K562 (cell line): Measurements from ENCODE around the gene URM1. TPM values are rescaled to one million over a fixed set of nuclear protein-coding genes. Genes with fewer than 3 reads are reported as not detected.
A peak's percentile ranks its signal among the peaks of the same experiment; 100 is the strongest.

Experiments
- ATAC-seq: fragments of 200-7000 bp; cut with Tn5 transposase; 3 replicates; pipeline ENCODE4 v1.9.1; 2020; ENCODE audit warnings: moderate library complexity
- BruUV-seq: library from RNA; stranded (reverse); fragments of 400-500 nt; replicated peaks from 2 replicates; lab custom pipeline; 2021; lab: Mats Ljungman, UMichigan
- CTCF ChIA-PET: fragments of 300-600 bp; formaldehyde crosslinking; extraction: SDS; loops from one replicate; lab custom pipeline; 2021; ENCODE audit warnings: low intra/inter-chr PET ratio; lab: Yijun Ruan, JAX
- POLR2A ChIA-PET: fragments of 300-600, 350-650 bp; sonication (Branson Sonifier 250); formaldehyde crosslinking; extraction: SDS; loops from one replicate; lab custom pipeline; 2021; ENCODE audit warnings: antibody characterized with exemption, inconsistent platforms; lab: Yijun Ruan, JAX
- DNase-seq, 4 experiments: peaks; one replicate each; pipeline versions ENCODE4 v3.0.0 to v3.0.0-alpha.2; 2011 to 2018; ENCODE audit warnings: low spot score in 3 of 4, mixed read lengths in 3 of 4; ENCODE audit errors: extremely low read depth in 1 of 4
- FAIRE-seq: peaks from 2 replicates; lab custom pipeline; 2011; peaks lifted over from hg19 to GRCh38; lab: Jason Lieb, UNC
- H2AFZ ChIP-seq: 2 replicates; pipeline ENCODE4 v1.6.0; 2011; ENCODE audit warnings: low read depth, low read length, control low read depth, inconsistent platforms
- H3K27ac ChIP-seq: fragments of 200-600 bp; 3 replicates; pipeline ENCODE4 v1.8.0; 2011; ENCODE audit warnings: low read depth, mild to moderate bottlenecking, control low read depth, inconsistent platforms, low read length, moderate library complexity, mixed read lengths; ENCODE audit errors: extremely low read depth
- H3K27me3 ChIP-seq, 2 experiments: fragments of 300-600 bp in 1 of 2; 2 replicates in 1 of 2; 3 replicates in 1 of 2; pipeline versions ENCODE4 v1.6.0 to v1.8.0; 2011; ENCODE audit warnings: inconsistent platforms in 2 of 2, low read length in 2 of 2, mild to moderate bottlenecking in 1 of 2, mixed read lengths in 1 of 2, moderate library complexity in 1 of 2; ENCODE audit not compliant: control insufficient read depth in 2 of 2, insufficient read depth in 2 of 2
- H3K36me3 ChIP-seq: fragments of 300-600 bp; 3 replicates; pipeline ENCODE4 v1.8.0; 2011; ENCODE audit warnings: mild to moderate bottlenecking, low read length, inconsistent platforms; ENCODE audit not compliant: control insufficient read depth, insufficient read depth
- H3K4me1 ChIP-seq, 2 experiments: fragments of 200-600 bp in 1 of 2; replicated peaks in 1 of 2; 2 replicates in 1 of 2; 3 replicates in 1 of 2; pipeline versions ENCODE4 v1.5.1 to v1.8.0; 2011; ENCODE audit warnings: inconsistent platforms in 2 of 2, low read length in 2 of 2, mild to moderate bottlenecking in 1 of 2, mixed read lengths in 1 of 2, moderate library complexity in 1 of 2; ENCODE audit not compliant: control insufficient read depth in 2 of 2, insufficient read depth in 2 of 2
- H3K4me2 ChIP-seq: 2 replicates; pipeline ENCODE4 v1.6.1; 2011; ENCODE audit warnings: low read length, control low read depth, inconsistent platforms, mixed read lengths; ENCODE audit not compliant: insufficient read depth
- H3K4me3 ChIP-seq: fragments of 200-600 bp; sonication (generic), shearing (Covaris generic); 2 replicates; pipeline ENCODE4 v1.5.1; 2016; ENCODE audit warnings: control low read depth, inconsistent platforms
- H3K79me2 ChIP-seq: fragments of 200-600 bp; 3 replicates; pipeline ENCODE4 v1.8.0; 2011; ENCODE audit warnings: low read length, inconsistent platforms; ENCODE audit not compliant: control insufficient read depth, insufficient read depth
- H3K9ac ChIP-seq, 2 experiments: 2 replicates each; pipeline versions ENCODE4 v1.6.0 to v1.6.1; 2011; ENCODE audit warnings: low read depth in 2 of 2, low read length in 2 of 2, control low read depth in 1 of 2, inconsistent platforms in 1 of 2, mild to moderate bottlenecking in 1 of 2, mixed read lengths in 1 of 2; ENCODE audit not compliant: insufficient read depth in 1 of 2
- H3K9me1 ChIP-seq: one replicate; pipeline ENCODE4 v1.6.0; 2011; ENCODE audit warnings: inconsistent platforms, mild to moderate bottlenecking, low read length, moderate library complexity; ENCODE audit not compliant: control insufficient read depth, insufficient read depth
- H3K9me3 ChIP-seq: replicated peaks from 2 replicates; pipeline ENCODE4 v1.5.1; 2011; ENCODE audit warnings: low read depth, low read length, inconsistent platforms; ENCODE audit not compliant: control insufficient read depth, insufficient read depth
- H4K20me1 ChIP-seq: replicated peaks from 2 replicates; pipeline ENCODE4 v1.6.1; 2011; ENCODE audit warnings: low read length, inconsistent platforms, mixed read lengths; ENCODE audit not compliant: control insufficient read depth, insufficient read depth
- CBX2 ChIP-seq: fragments of 200-600 bp; sonication (generic); IDR thresholded peaks from one replicate; pipeline ENCODE4 v1.6.1; 2012; ENCODE audit warnings: mild to moderate bottlenecking, low read length, inconsistent platforms; ENCODE audit not compliant: insufficient read depth, poor library complexity, severe bottlenecking
- CHD1 ChIP-seq: fragments of 200-600 bp; sonication (generic); IDR thresholded peaks from one replicate; pipeline ENCODE4 v1.6.1; 2012; ENCODE audit warnings: mild to moderate bottlenecking, moderate library complexity, low read length, inconsistent platforms
- CTBP1 ChIP-seq: fragments of 450-650 bp; IDR thresholded peaks from 2 replicates; pipeline ENCODE4 v1.6.1; 2016; ENCODE audit warnings: borderline replicate concordance
- EWSR1 ChIP-seq: fragments of 450-650 bp; IDR thresholded peaks from 2 replicates; pipeline ENCODE4 v1.6.1; 2018; ENCODE audit warnings: borderline replicate concordance, mild to moderate bottlenecking, low read depth, moderate library complexity; ENCODE audit not compliant: partially characterized antibody
- HDAC6 ChIP-seq: IDR thresholded peaks from 2 replicates; pipeline ENCODE4 v1.6.1; 2012; ENCODE audit warnings: low read depth, mild to moderate bottlenecking, control low read depth, inconsistent platforms, low read length, moderate library complexity
- HMGN3 ChIP-seq: IDR thresholded peaks from 2 replicates; pipeline ENCODE4 v1.6.1; 2011; ENCODE audit warnings: borderline replicate concordance, low read depth, mild to moderate bottlenecking, mixed read lengths, low read length; ENCODE audit not compliant: insufficient read length; ENCODE audit errors: extremely low read depth
- PHF20 ChIP-seq: fragments of 450-650 bp; IDR thresholded peaks from 2 replicates; pipeline ENCODE4 v1.6.1; 2018; ENCODE audit not compliant: partially characterized antibody
- RB1 ChIP-seq: fragments of 450-650 bp; IDR thresholded peaks from 2 replicates; pipeline ENCODE4 v1.6.1; 2017; ENCODE audit warnings: low read depth, mild to moderate bottlenecking
- SMARCA4 ChIP-seq: fragments of 450-650 bp; IDR thresholded peaks from 2 replicates; pipeline ENCODE4 v1.6.1; 2016
- SNIP1 ChIP-seq: fragments of 450-650 bp; IDR thresholded peaks from 2 replicates; pipeline ENCODE4 v1.7.1; 2017; ENCODE audit warnings: low read depth, mild to moderate bottlenecking
- TBP ChIP-seq: optimal IDR thresholded peaks from 2 replicates; pipeline ENCODE3; 2011; ENCODE audit warnings: low read depth, low read length, improper control_type of control experiment
- ZFX ChIP-seq: sonication (generic); formaldehyde crosslinking; IDR thresholded peaks from 2 replicates; pipeline ENCODE4 v1.8.0; 2022; ENCODE audit warnings: mild to moderate bottlenecking, missing genetic modification reagents, moderate library complexity
- WGBS: fragments of 100-300 bp; shearing (Covaris generic); methylation state at CpG from one replicate; pipeline ENCODE4 v1.1.6; 2016; ENCODE audit warnings: low coverage, mixed read lengths; ENCODE audit not compliant: insufficient coverage; ENCODE audit errors: missing lambda C conversion rate; 5-methylcytosine and 5-hydroxymethylcytosine counted together
- in situ Hi-C: fragments of 300-500 bp; cut with MboI; formaldehyde crosslinking; loops from 4 replicates; pipeline ENCODE4 v1.15.0; 2018; ENCODE audit warnings: inconsistent platforms, mixed read lengths
- intact Hi-C: fragments of 100-400 bp; cut with micrococcal nuclease; formaldehyde crosslinking; loops from 2 replicates; pipeline ENCODE4 v1.14.2; 2022
- polyA plus RNA-seq, 8 experiments: library from polyadenylated mRNA; depleted of rRNA in 4 of 8; stranded (reverse) in 5 of 8; unstranded in 3 of 8; fragments of >200 nt; fragmentation: Nextera tagmentation in 2 of 8; fragmentation: Illumina TruSeq in 1 of 8; extraction: Ambion mirVana in 2 of 8; extraction: Trizol in 1 of 8; gene quantifications; 2 replicates each; pipeline versions ENCODE4 v1.2.1 to v1.2.3, GENCODE V29; 2011 to 2014; ENCODE audit warnings: inconsistent platforms in 1 of 8, missing spikeins in 1 of 8
- total RNA-seq, 7 experiments: library from RNA; depleted of rRNA in 6 of 7; stranded (reverse); fragments of >200 nt in 6 of 7; fragmentation: Illumina TruSeq in 2 of 7; extraction: Trizol in 2 of 7; gene quantifications; 2 replicates each; pipeline versions ENCODE4 v1.2.1 to v1.2.3, GENCODE V29; 2011 to 2021; ENCODE audit warnings: low replicate concordance in 1 of 7
- TF ChIP-seq, protein P1 (sequence below): fragments of 200-800 bp; sonication (Bioruptor generic); IDR thresholded peaks from 2 replicates; pipeline ENCODE4 v1.6.1; 2017; ENCODE audit warnings: missing genetic modification characterization, missing compliant biosample characterization
- TF ChIP-seq, protein P2 (sequence below), 2 experiments: fragments of 450-650 bp; conservative IDR thresholded peaks; 2 replicates each; pipeline ENCODE4 v1.6.1; 2017; ENCODE audit warnings: mild to moderate bottlenecking in 2 of 2, moderate library complexity in 2 of 2
- TF ChIP-seq, protein P3 (sequence below), 2 experiments: IDR thresholded peaks; 2 replicates each; pipeline ENCODE4 v1.6.1; 2012; ENCODE audit warnings: improper control_type of control experiment in 2 of 2, low read depth in 2 of 2, low read length in 2 of 2, borderline replicate concordance in 1 of 2

The URM1 gene
- total and polyA plus RNA-seq, 9 of the 15 experiments (the other 6 are each of a cell fraction or from before 2014, with no cell fraction given): 10.1 to 88.9 (median 53.3) TPM

DNA sequence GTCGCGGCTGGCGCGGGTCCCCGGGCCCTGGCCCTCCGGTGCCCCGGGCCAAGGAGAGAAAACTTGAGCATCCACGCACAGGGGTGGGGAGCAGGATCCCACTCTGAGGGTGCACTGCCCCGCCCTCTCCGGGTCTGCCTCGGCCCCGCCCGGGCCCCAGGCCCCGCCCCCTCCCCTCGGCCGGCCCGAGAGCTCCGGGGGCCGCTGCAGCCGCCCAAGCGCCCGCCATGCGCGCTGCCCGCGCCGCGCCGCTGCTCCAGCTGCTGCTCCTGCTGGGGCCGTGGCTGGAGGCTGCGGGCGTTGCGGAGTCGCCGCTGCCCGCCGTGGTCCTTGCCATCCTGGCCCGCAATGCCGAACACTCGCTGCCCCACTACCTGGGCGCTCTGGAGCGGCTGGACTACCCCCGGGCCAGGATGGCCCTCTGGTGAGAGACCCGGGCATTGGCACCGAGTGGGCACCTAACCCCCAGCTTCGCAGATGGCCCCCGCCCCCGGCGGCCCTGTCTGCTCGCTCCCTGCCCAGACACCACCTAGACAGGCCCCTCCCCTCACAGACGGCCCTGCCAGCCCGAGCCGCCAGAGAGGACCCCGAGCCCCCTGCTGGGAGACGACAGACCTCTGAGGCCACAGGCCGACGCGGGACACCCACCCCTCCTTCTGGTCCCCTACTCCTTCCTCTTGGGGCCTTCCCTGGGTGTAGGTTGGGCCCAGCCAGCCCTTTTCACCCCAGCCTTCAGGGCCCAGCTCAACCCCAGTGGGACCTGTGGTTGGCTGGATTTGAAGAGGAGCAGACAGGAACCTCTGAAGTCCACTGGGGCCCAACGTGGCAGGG, 49.7 kb downstream of the URM1 start, which contains the start of gene CERCAM:
CERCAM (plus strand) TSS at position 207 of the 831 bp plus-strand sequence; CDS start at position 228, 21 bp downstream.
- Histone ChIP-seq H3K9me1 (no peaks in the 10 kb centered on the region), H3K27me3 (no peaks in the 10 kb centered on the region), H4K20me1 (no peaks in the 10 kb centered on the region), H3K4me2 (peak within 1 kb of the TSS; percentile 81), H3K79me2 (peaks cover 8% of the 10 kb centered on the region; the same call in 1 of the 3 replicates), H3K9me3 (no peaks in the 10 kb centered on the region), H2AFZ (peak within 1 kb of the TSS; percentile 99), H3K36me3 (peaks cover 6% of the 10 kb centered on the region; the same call in 1 of the 3 replicates), H3K4me1 (peaks cover 20 to 52% of the 10 kb centered on the region in 2 experiments; a peak in 4 of 5 replicates), H3K27ac (peak within 1 kb of the TSS; percentile 67), H3K4me3 (peak within 1 kb of the TSS; percentile 94), H3K9ac (peak within 1 kb of the TSS; percentile 74 to 98)
- ChIA-PET CTCF (no interaction called here), POLR2A (interaction anchor here (0.5 to 2.0 kb wide), 8 partner anchors 7 to 1042 kb away, joined by 3 to 12 read pairs (median 4); partner anchors contain the start of gene URM1)
- ATAC-seq (peak; percentile 91), FAIRE-seq (no peak), DNase-seq (peak; percentile 72 to 93 (median 90))
- no TSS peak for BruUV-seq
- in situ Hi-C loops: loop anchor here (10.0 kb wide), 1 partner anchor 294 kb away; no protein-coding TSS in a partner anchor
- 3% methylated on average over 22 of the region's 59 CpGs for WGBS
- intact Hi-C loops: no loop called here
- TF ChIP-seq ZFX (CRISPR knock-in tag) (peak; percentile 75), PHF20 (peak; percentile 26), SNIP1 (no peak), RB1 (peak; percentile 60; the same call in 1 of the 2 replicates), CTBP1 (0 out of 2 replicates have a peak, but pooled peaks have one; percentile 14), TBP (peak; percentile 20), HDAC6 (no peak), EWSR1 (no peak), HMGN3 (peak; percentile 51), SMARCA4 (no peak), CBX2 (no peak), CHD1 (no peak)
- TF ChIP-seq, protein P1, sequence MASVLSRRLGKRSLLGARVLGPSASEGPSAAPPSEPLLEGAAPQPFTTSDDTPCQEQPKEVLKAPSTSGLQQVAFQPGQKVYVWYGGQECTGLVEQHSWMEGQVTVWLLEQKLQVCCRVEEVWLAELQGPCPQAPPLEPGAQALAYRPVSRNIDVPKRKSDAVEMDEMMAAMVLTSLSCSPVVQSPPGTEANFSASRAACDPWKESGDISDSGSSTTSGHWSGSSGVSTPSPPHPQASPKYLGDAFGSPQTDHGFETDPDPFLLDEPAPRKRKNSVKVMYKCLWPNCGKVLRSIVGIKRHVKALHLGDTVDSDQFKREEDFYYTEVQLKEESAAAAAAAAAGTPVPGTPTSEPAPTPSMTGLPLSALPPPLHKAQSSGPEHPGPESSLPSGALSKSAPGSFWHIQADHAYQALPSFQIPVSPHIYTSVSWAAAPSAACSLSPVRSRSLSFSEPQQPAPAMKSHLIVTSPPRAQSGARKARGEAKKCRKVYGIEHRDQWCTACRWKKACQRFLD (CRISPR knock-in tag): 0 out of 2 replicates have a peak, but pooled peaks have one; percentile 53
- TF ChIP-seq, protein P2, sequence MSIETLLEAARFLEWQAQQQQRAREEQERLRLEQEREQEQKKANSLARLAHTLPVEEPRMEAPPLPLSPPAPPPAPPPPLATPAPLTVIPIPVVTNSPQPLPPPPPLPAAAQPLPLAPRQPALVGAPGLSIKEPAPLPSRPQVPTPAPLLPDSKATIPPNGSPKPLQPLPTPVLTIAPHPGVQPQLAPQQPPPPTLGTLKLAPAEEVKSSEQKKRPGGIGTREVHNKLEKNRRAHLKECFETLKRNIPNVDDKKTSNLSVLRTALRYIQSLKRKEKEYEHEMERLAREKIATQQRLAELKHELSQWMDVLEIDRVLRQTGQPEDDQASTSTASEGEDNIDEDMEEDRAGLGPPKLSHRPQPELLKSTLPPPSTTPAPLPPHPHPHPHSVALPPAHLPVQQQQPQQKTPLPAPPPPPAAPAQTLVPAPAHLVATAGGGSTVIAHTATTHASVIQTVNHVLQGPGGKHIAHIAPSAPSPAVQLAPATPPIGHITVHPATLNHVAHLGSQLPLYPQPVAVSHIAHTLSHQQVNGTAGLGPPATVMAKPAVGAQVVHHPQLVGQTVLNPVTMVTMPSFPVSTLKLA (conservative IDR thresholded peaks at IDR 0.05): no peak
- TF ChIP-seq, protein P3, sequence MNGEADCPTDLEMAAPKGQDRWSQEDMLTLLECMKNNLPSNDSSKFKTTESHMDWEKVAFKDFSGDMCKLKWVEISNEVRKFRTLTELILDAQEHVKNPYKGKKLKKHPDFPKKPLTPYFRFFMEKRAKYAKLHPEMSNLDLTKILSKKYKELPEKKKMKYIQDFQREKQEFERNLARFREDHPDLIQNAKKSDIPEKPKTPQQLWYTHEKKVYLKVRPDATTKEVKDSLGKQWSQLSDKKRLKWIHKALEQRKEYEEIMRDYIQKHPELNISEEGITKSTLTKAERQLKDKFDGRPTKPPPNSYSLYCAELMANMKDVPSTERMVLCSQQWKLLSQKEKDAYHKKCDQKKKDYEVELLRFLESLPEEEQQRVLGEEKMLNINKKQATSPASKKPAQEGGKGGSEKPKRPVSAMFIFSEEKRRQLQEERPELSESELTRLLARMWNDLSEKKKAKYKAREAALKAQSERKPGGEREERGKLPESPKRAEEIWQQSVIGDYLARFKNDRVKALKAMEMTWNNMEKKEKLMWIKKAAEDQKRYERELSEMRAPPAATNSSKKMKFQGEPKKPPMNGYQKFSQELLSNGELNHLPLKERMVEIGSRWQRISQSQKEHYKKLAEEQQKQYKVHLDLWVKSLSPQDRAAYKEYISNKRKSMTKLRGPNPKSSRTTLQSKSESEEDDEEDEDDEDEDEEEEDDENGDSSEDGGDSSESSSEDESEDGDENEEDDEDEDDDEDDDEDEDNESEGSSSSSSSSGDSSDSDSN (IDR thresholded peaks at IDR 0.05; ENCODE audit: borderline replicate concordance in 1 of 2, low read depth in 2 of 2, low read length in 2 of 2): 0 out of 4 replicates have a peak, but pooled peaks of 1 of the 2 experiments have one; percentile 4
